ENCODE results near the gene CCNI2. TPM values are rescaled to one million over a fixed set of nuclear protein-coding genes. Genes with fewer than 3 reads are reported as not detected.

CCNI2 gene
- total and polyA plus RNA-seq, 2 experiments from 2014 or later, result 0.66 TPM; not detected in 1

GRCh38 chr5:132737982-132738681 lies 9.1 kb upstream of the CCNI2 start:
- Histone ChIP-seq H3K9me3 (ENCODE audit: low read depth) (no peaks in the 10 kb centered on the region), H3K4me1 (ENCODE audit: low read depth) (peaks cover 5% of the 10 kb centered on the region), H3K4me3 (no peak overlapping the region), H3K27ac (no peak overlapping the region), H3K36me3 (no peaks in the 10 kb centered on the region), H3K27me3 (peaks cover 17% of the 10 kb centered on the region)
- TF ChIP-seq CTCF (IDR thresholded peaks at IDR 0.05; ENCODE audit: low read depth, low read length), result no peak
- DNase-seq (ENCODE audit: low read depth in 1 of 2, low spot score in 1 of 2), result no peak

- Histone ChIP-seq H3K36me3 (no peaks in the 10 kb centered on the region), H3K4me1 (ENCODE audit: low read depth) (peaks cover 5% of the 10 kb centered on the region)
- no peak for TF ChIP-seq CTCF (IDR thresholded peaks at IDR 0.05; ENCODE audit: low read depth, low read length)
These were observed 8.0 kb upstream of the CCNI2 start for GRCh38 chr5:132739232-132739631.

GRCh38 chr5:132742158-132742557 lies 5.1 kb upstream of the CCNI2 start:
- Histone ChIP-seq H3K4me3 (no peak overlapping the region), H3K9me3 (ENCODE audit: low read depth) (no peaks in the 10 kb centered on the region), H3K36me3 (no peaks in the 10 kb centered on the region), H3K27me3 (peaks cover 54% of the 10 kb centered on the region), H3K27ac (no peak overlapping the region), H3K4me1 (ENCODE audit: low read depth) (no peaks in the 10 kb centered on the region)
- DNase-seq (ENCODE audit: low read depth in 1 of 2, low spot score in 1 of 2), result no peak
- TF ChIP-seq CTCF (IDR thresholded peaks at IDR 0.05; ENCODE audit: low read depth, low read length), result no peak

More at GRCh38 chr5:132739232-132739631, 8.0 kb upstream of the CCNI2 start:
- Histone ChIP-seq H3K27ac (no peak overlapping the region), H3K4me3 (no peak overlapping the region), H3K27me3 (peaks cover 24% of the 10 kb centered on the region), H3K9me3 (ENCODE audit: low read depth) (no peaks in the 10 kb centered on the region)
- DNase-seq (ENCODE audit: low read depth in 1 of 2, low spot score in 1 of 2), result no peak

GRCh38 chr5:132742626-132743025 lies 4.6 kb upstream of the CCNI2 start:
- H3K36me3 ChIP-seq, result no peaks in the 10 kb centered on the region
- H3K9me3 ChIP-seq (ENCODE audit: low read depth), result no peaks in the 10 kb centered on the region
- no peak overlapping the region for H3K27ac ChIP-seq
- no peak for TF ChIP-seq CTCF (IDR thresholded peaks at IDR 0.05; ENCODE audit: low read depth, low read length)
- H3K4me1 ChIP-seq (ENCODE audit: low read depth), result no peaks in the 10 kb centered on the region
- DNase-seq (ENCODE audit: low read depth in 1 of 2, low spot score in 1 of 2), result no peak
- no peak overlapping the region for H3K4me3 ChIP-seq
- peaks cover 58% of the 10 kb centered on the region for H3K27me3 ChIP-seq

- H3K9me3 ChIP-seq (ENCODE audit: low read depth), result no peaks in the 10 kb centered on the region
- H3K4me1 ChIP-seq (ENCODE audit: low read depth), result no peaks in the 10 kb centered on the region
- no peaks in the 10 kb centered on the region for H3K36me3 ChIP-seq
- H3K4me3 ChIP-seq, result no peak overlapping the region
- H3K27me3 ChIP-seq, result peaks cover 79% of the 10 kb centered on the region
- H3K27ac ChIP-seq, result no peak overlapping the region
- TF ChIP-seq CTCF (IDR thresholded peaks at IDR 0.05; ENCODE audit: low read depth, low read length), result no peak
- no peak for DNase-seq (ENCODE audit: low read depth in 1 of 2, low spot score in 1 of 2)
These were observed 2.6 kb upstream of the CCNI2 start for GRCh38 chr5:132744659-132745058.

All from cardiac muscle cell (in vitro differentiated cells and primary cell).